ENCODE measurements around the gene LONRF3. TPM values are rescaled to one million over a fixed set of nuclear protein-coding genes. Genes with fewer than 3 reads are reported as not detected.

LONRF3 gene
- total and polyA plus RNA-seq, 2 donors (not counting 1 experiment from before 2014, with no cell fraction given), result 0.07 to 1.2 TPM

DNA sequence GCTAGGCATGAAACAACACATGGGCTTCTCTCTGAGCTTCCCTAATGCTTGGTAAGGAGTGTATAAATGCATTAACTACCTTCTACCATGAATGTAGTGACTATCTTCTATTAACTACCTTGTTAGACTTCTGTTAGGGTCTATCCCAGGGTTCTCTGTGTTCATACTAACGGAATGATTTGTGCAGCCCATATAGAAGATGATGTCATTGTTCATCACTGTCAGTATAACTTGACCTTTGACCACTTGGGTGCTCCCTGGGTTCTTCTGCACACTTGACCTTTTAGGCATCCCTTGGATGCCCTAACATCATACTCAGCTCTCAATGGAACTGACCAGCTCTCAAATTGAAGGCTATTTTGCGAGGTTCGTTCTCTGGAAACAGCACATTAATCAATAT is 67.6 kb downstream of the LONRF3 start:
- Histone ChIP-seq H3K9ac (ENCODE audit: low read length) (no peak overlapping the region), H3K36me3 (replicated peaks in 1 of 2; ENCODE audit: control extremely low read depth in 1 of 2, control insufficient read depth in 1 of 2, extremely low read depth in 1 of 2, insufficient read depth in 2 of 2, low read length in 1 of 2) (no peaks in the 10 kb centered on the region), H3K4me1 (ENCODE audit: control insufficient read depth in 2 of 2, insufficient read depth in 2 of 2, low read length in 2 of 2) (no peaks in the 10 kb centered on the region), H3K27me3 (replicated peaks in 1 of 4; ENCODE audit: control extremely low read depth in 1 of 4, control insufficient read depth in 3 of 4, insufficient read depth in 4 of 4, low read length in 3 of 4) (no peaks in the 10 kb centered on the region), H3K9me3 (ENCODE audit: control extremely low read depth in 1 of 3, control insufficient read depth in 2 of 3, insufficient read depth in 1 of 3, low read length in 2 of 3) (no peaks in the 10 kb centered on the region), H3K4me2 (replicated peaks; ENCODE audit: low read depth, low read length, poor library complexity, severe bottlenecking) (no peak overlapping the region), H3K27ac (ENCODE audit: low read length in 2 of 2) (no peak overlapping the region), H2AFZ (ENCODE audit: insufficient read depth, low read depth, low read length, poor library complexity, severe bottlenecking) (no peak overlapping the region), H3K79me2 (ENCODE audit: control insufficient read depth, insufficient read depth, low read length) (no peaks in the 10 kb centered on the region), H3K4me3 (ENCODE audit: control extremely low read depth in 1 of 5, extremely low read depth in 1 of 5, insufficient read depth in 1 of 5, low read depth in 2 of 5, low read length in 4 of 5) (no peak overlapping the region), H4K20me1 (ENCODE audit: control insufficient read depth, insufficient read depth, low read length, poor library complexity, severe bottlenecking) (no peaks in the 10 kb centered on the region)
- no peaks in the 10 kb centered on the region for H3K9me3 Mint-ChIP-seq (ENCODE audit: insufficient read depth)
- H3K27me3 Mint-ChIP-seq, result peaks cover 6% of the 10 kb centered on the region
- WGBS (ENCODE audit: insufficient coverage), result 82% methylated on average over 2 of the region's 3 CpGs
- H3K4me1 Mint-ChIP-seq, result no peaks in the 10 kb centered on the region
- no peak for TF ChIP-seq EZH2 (IDR thresholded peaks at IDR 0.05; ENCODE audit: borderline replicate concordance, insufficient read depth, low read depth, low read length, poor library complexity, severe bottlenecking)
- TF ChIP-seq, protein P1, sequence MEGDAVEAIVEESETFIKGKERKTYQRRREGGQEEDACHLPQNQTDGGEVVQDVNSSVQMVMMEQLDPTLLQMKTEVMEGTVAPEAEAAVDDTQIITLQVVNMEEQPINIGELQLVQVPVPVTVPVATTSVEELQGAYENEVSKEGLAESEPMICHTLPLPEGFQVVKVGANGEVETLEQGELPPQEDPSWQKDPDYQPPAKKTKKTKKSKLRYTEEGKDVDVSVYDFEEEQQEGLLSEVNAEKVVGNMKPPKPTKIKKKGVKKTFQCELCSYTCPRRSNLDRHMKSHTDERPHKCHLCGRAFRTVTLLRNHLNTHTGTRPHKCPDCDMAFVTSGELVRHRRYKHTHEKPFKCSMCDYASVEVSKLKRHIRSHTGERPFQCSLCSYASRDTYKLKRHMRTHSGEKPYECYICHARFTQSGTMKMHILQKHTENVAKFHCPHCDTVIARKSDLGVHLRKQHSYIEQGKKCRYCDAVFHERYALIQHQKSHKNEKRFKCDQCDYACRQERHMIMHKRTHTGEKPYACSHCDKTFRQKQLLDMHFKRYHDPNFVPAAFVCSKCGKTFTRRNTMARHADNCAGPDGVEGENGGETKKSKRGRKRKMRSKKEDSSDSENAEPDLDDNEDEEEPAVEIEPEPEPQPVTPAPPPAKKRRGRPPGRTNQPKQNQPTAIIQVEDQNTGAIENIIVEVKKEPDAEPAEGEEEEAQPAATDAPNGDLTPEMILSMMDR (IDR thresholded peaks at IDR 0.05), result no peak
- no peak for ATAC-seq (ENCODE audit: low read depth)
- no peak overlapping the region for H3K4me3 Mint-ChIP-seq
- POLR2A ChIA-PET, result no interaction called here
- no peak for DNase-seq
- no peak overlapping the region for H3K27ac Mint-ChIP-seq
- CTCF ChIA-PET, result no interaction called here
- intact Hi-C loops (cut with micrococcal nuclease), result no loop called here

DNA sequence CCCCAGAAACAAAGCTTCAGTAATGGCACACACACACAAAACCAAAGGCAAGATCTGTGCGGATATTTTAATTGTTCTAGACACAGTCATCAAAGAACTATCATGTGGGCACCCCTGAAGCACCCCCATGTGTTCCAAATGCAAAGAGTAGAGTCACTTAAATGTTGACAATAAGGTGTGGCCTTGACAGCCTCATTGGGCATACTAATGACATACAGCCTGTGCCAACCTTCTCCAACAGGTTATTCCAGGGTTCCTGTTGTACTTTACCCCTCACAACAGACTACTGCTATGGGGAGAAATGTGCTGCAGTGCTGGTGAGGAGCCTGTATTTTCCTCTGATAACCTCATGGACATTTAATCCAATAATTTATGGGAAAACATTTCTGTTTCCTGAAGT is 68.6 kb downstream of the LONRF3 start:
- H3K9me3 ChIP-seq (ENCODE audit: control extremely low read depth in 1 of 3, control insufficient read depth in 2 of 3, insufficient read depth in 1 of 3, low read length in 2 of 3), result no peaks in the 10 kb centered on the region
- H3K4me3 ChIP-seq (ENCODE audit: control extremely low read depth in 1 of 5, extremely low read depth in 1 of 5, insufficient read depth in 1 of 5, low read depth in 2 of 5, low read length in 4 of 5), result no peak overlapping the region
- H3K79me2 ChIP-seq (ENCODE audit: control insufficient read depth, insufficient read depth, low read length), result no peaks in the 10 kb centered on the region
- intact Hi-C loops (cut with micrococcal nuclease), result no loop called here
- ATAC-seq (ENCODE audit: low read depth) (no peak), DNase-seq (no peak)
- no peak overlapping the region for H2AFZ ChIP-seq (ENCODE audit: insufficient read depth, low read depth, low read length, poor library complexity, severe bottlenecking)
- POLR2A ChIA-PET, result no interaction called here
- no CpG with 5 or more reads among the region's 1 CpG for WGBS (ENCODE audit: insufficient coverage)
- CTCF ChIA-PET, result no interaction called here
- no peak overlapping the region for H3K4me2 ChIP-seq (replicated peaks; ENCODE audit: low read depth, low read length, poor library complexity, severe bottlenecking)
- no peaks in the 10 kb centered on the region for H3K4me1 Mint-ChIP-seq
- no peaks in the 10 kb centered on the region for H3K36me3 ChIP-seq (replicated peaks in 1 of 2; ENCODE audit: control extremely low read depth in 1 of 2, control insufficient read depth in 1 of 2, extremely low read depth in 1 of 2, insufficient read depth in 2 of 2, low read length in 1 of 2)
- no peak overlapping the region for H3K27ac Mint-ChIP-seq
- peaks cover 6% of the 10 kb centered on the region for H3K27me3 Mint-ChIP-seq
- TF ChIP-seq EZH2 (IDR thresholded peaks at IDR 0.05; ENCODE audit: borderline replicate concordance, insufficient read depth, low read depth, low read length, poor library complexity, severe bottlenecking), result no peak
- TF ChIP-seq, protein P1 (IDR thresholded peaks at IDR 0.05), result no peak
- no peaks in the 10 kb centered on the region for H4K20me1 ChIP-seq (ENCODE audit: control insufficient read depth, insufficient read depth, low read length, poor library complexity, severe bottlenecking)
- H3K27me3 ChIP-seq (replicated peaks in 1 of 4; ENCODE audit: control extremely low read depth in 1 of 4, control insufficient read depth in 3 of 4, insufficient read depth in 4 of 4, low read length in 3 of 4), result no peaks in the 10 kb centered on the region
- no peak overlapping the region for H3K4me3 Mint-ChIP-seq
- no peak overlapping the region for H3K9ac ChIP-seq (ENCODE audit: low read length)
- H3K4me1 ChIP-seq (ENCODE audit: control insufficient read depth in 2 of 2, insufficient read depth in 2 of 2, low read length in 2 of 2), result no peaks in the 10 kb centered on the region
- H3K9me3 Mint-ChIP-seq (ENCODE audit: insufficient read depth), result no peaks in the 10 kb centered on the region
- H3K27ac ChIP-seq (ENCODE audit: low read length in 2 of 2), result no peak overlapping the region
